ENCODE results near the gene SPSB3.

Gene SPSB3

GRCh38 chr16:1825864-1826690 lies 43.7 kb upstream of the SPSB3 start:
- peak overlapping the region; percentile 87 for H3K27ac ChIP-seq
- ChIA-PET CTCF (interaction anchor here (0.5 kb wide), 1 partner anchor 137 kb away, joined by 4 read pairs; no protein-coding TSS in a partner anchor), POLR2A (ENCODE audit: low non-redundant PET) (interaction anchor here (0.6 to 2.5 kb wide), 2 partner anchors 43 to 130 kb away, joined by 3 to 7 read pairs; partner anchors contain the start of genes NUBP2 and SPSB3)
- TF ChIP-seq, protein P1, sequence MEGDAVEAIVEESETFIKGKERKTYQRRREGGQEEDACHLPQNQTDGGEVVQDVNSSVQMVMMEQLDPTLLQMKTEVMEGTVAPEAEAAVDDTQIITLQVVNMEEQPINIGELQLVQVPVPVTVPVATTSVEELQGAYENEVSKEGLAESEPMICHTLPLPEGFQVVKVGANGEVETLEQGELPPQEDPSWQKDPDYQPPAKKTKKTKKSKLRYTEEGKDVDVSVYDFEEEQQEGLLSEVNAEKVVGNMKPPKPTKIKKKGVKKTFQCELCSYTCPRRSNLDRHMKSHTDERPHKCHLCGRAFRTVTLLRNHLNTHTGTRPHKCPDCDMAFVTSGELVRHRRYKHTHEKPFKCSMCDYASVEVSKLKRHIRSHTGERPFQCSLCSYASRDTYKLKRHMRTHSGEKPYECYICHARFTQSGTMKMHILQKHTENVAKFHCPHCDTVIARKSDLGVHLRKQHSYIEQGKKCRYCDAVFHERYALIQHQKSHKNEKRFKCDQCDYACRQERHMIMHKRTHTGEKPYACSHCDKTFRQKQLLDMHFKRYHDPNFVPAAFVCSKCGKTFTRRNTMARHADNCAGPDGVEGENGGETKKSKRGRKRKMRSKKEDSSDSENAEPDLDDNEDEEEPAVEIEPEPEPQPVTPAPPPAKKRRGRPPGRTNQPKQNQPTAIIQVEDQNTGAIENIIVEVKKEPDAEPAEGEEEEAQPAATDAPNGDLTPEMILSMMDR (conservative IDR thresholded peaks at IDR 0.05; ENCODE audit: low read depth) = no peak
- no peak for DNase-seq (ENCODE audit: low spot score)

GRCh38 chr16:1825381-1825863 lies 43.1 kb upstream of the SPSB3 start:
- ChIA-PET CTCF (no interaction called here), POLR2A (ENCODE audit: low non-redundant PET) (interaction anchor here (2.5 kb wide), 1 partner anchor 42 kb away, joined by 7 read pairs; the partner anchor contains the start of genes NUBP2 and SPSB3)
- TF ChIP-seq, protein P1 (conservative IDR thresholded peaks at IDR 0.05; ENCODE audit: low read depth) = no peak
- H3K27ac ChIP-seq = peak overlapping the region; percentile 87
- no peak for DNase-seq (ENCODE audit: low spot score)

GRCh38 chr16:1823821-1824220 lies 41.5 kb upstream of the SPSB3 start:
- POLR2A ChIA-PET (ENCODE audit: low non-redundant PET) = interaction anchor here (0.7 to 1.1 kb wide), 2 partner anchors 41 to 51 kb away, joined by 4 read pairs; partner anchors contain the start of genes NUBP2 and SPSB3

DNA sequence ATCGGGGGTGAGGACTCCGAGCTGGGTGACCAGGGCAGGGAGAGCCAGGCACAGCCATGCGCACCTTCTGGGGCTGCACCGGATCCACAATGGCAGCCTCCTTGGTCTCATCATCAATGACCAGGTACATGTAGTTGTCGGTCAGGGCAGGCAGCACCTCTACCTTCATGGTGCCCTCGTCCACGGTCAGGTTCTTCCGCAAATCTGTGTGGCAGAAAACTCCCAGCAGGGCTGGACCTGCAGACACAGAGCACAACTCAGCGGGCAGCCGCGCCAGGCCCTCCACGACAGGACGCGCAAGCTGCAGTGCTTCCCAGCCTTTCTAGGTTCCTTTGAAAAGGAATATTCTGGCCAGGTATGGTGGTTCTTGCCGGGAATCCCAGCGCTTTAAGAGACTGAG lies 40.4 kb upstream of the SPSB3 start:
- H3K27ac ChIP-seq = no peak overlapping the region; the same call in 1 of the 2 replicates
- TF ChIP-seq, protein P1 (conservative IDR thresholded peaks at IDR 0.05; ENCODE audit: low read depth) = no peak
- ChIA-PET CTCF (interaction anchor here (0.8 kb wide), 1 partner anchor 40 kb away, joined by 3 read pairs; the partner anchor contains the start of genes NUBP2 and SPSB3), POLR2A (ENCODE audit: low non-redundant PET) (no interaction called here)
- DNase-seq (ENCODE audit: low spot score) = no peak

More at GRCh38 chr16:1823821-1824220, 41.5 kb upstream of the SPSB3 start:
- TF ChIP-seq, protein P1 (conservative IDR thresholded peaks at IDR 0.05; ENCODE audit: low read depth) = peak; percentile 52
- CTCF ChIA-PET = interaction anchor here (0.6 to 1.1 kb wide), 7 partner anchors 35 to 916 kb away, joined by 3 to 7 read pairs (median 3); partner anchors contain the start of genes NUBP2 and SPSB3
- DNase-seq (ENCODE audit: low spot score) = peak; percentile 68
- H3K27ac ChIP-seq = peak overlapping the region; percentile 42

DNA sequence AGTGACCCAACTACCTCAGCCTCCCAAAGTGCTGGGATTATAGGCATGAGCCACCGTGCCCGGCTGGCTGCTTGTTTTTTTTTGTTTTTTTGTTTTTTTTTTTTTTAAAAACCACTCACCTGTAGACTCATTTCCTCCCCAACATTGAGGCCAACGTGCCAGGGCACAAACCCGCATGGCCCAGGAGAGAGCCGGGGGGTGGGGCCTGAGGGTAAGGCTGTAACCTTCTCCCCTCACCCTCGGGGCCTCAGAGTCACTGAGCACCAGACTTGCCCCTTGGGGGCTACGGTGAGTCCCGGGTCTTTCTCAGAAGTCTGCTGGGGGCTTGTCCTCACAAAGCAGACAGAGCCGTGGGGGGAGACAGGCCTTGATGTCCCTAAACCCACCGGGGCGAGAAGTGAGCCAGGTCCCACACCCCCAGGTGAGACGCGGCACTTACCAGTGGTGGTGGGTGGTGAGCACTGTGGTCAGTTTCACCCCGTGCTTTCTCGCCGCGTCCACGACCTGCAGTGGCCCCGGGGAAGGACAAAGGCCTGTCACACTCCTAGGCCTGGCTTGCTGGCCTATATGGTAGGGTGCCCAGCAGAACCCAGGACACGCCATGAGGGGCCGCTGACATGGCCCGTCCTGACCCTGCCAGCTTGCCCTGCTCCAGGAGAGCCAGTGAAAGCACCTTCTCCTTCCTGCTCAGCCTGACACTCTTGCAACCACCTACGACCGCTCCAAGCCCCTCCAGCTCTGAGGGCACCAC lies 39.7 kb upstream of the SPSB3 start:
- ChIA-PET CTCF (no interaction called here), POLR2A (ENCODE audit: low non-redundant PET) (no interaction called here)
- peak overlapping the region; percentile 27 for H3K27ac ChIP-seq
- TF ChIP-seq, protein P1 (conservative IDR thresholded peaks at IDR 0.05; ENCODE audit: low read depth) = no peak
- DNase-seq (ENCODE audit: low spot score) = no peak

GRCh38 chr16:1820946-1821290 lies 38.5 kb upstream of the SPSB3 start:
- ChIA-PET CTCF (interaction anchor here (0.6 kb wide), 2 partner anchors 69 to 244 kb away, joined by 3 to 4 read pairs; no protein-coding TSS in a partner anchor), POLR2A (ENCODE audit: low non-redundant PET) (no interaction called here)
- TF ChIP-seq, protein P1 (conservative IDR thresholded peaks at IDR 0.05; ENCODE audit: low read depth) = no peak
- DNase-seq (ENCODE audit: low spot score) = no peak
- peak overlapping the region; percentile 27; the same call in 1 of the 2 replicates for H3K27ac ChIP-seq
